Jurkat, Clone E6-1 (cell line): Measurements from ENCODE around the gene COL19A1. TPM values are rescaled to one million over a fixed set of nuclear protein-coding genes. Genes with fewer than 3 reads are reported as not detected.
A peak's percentile ranks its signal among the peaks of the same experiment; 100 is the strongest.
"Not testable (repeated sequence)": the region's sequence is repeated elsewhere in the genome, so short reads cannot be mapped to it uniquely, and the experiment has no call there.

Experiments used
- DNase-seq: peaks from one replicate; pipeline ENCODE4 v3.0.0-alpha.2; 2011; ENCODE audit warnings: low read depth, low spot score
- H3K4me3 ChIP-seq: 2 replicates; pipeline ENCODE4 v1.5.1; 2011; ENCODE audit warnings: mild to moderate bottlenecking, low read length, control low read depth, moderate library complexity
- polyA plus RNA-seq: library from polyadenylated mRNA; unstranded; fragments of >200 nt; gene quantifications from one replicate; pipeline ENCODE4 v1.2.1, GENCODE V29; 2012; ENCODE audit warnings: missing spikeins; ENCODE audit not compliant: insufficient read length, insufficient read depth

COL19A1 gene
- polyA plus RNA-seq, result not detected

GRCh38 chr6:69866351-69866769, at the start of gene COL19A1:
Gene COL19A1 (plus strand): TSS chr6:69866556. CDS start chr6:69879568, 13,012 bp downstream.
- no peak for DNase-seq
- no peak within 1 kb of the TSS for H3K4me3 ChIP-seq

- no peak overlapping the region for H3K4me3 ChIP-seq
- DNase-seq, result peak; percentile 18
These were observed 49.8 kb upstream of the COL19A1 start for GRCh38 chr6:69816569-69816968.

- no peak for DNase-seq
- H3K4me3 ChIP-seq, result no peak overlapping the region
These were observed 49.0 kb upstream of the COL19A1 start for GRCh38 chr6:69817358-69817757.

GRCh38 chr6:69818223-69818930, 48.0 kb upstream of the COL19A1 start:
- no peak for DNase-seq
- no peak overlapping the region for H3K4me3 ChIP-seq

- H3K4me3 ChIP-seq, result no peak overlapping the region
These were observed 47.2 kb upstream of the COL19A1 start for GRCh38 chr6:69819138-69819537.

GRCh38 chr6:69820018-69820417, 46.3 kb upstream of the COL19A1 start:
- H3K4me3 ChIP-seq, result no peak overlapping the region
- DNase-seq, result no peak

More at GRCh38 chr6:69819138-69819537, 47.2 kb upstream of the COL19A1 start:
- no peak for DNase-seq

GRCh38 chr6:69820438-69820837, 45.9 kb upstream of the COL19A1 start:
- H3K4me3 ChIP-seq, result no peak overlapping the region
- DNase-seq, result no peak

GRCh38 chr6:69824355-69824754, 42.0 kb upstream of the COL19A1 start:
- H3K4me3 ChIP-seq, DNase-seq: not testable (repeated sequence)

- H3K4me3 ChIP-seq, result no peak overlapping the region
- DNase-seq, result no peak
These were observed 40.5 kb upstream of the COL19A1 start for GRCh38 chr6:69825904-69826303.

GRCh38 chr6:69827276-69827893, 39.0 kb upstream of the COL19A1 start:
- no peak for DNase-seq
- no peak overlapping the region for H3K4me3 ChIP-seq

- DNase-seq, result no peak
- no peak overlapping the region for H3K4me3 ChIP-seq
These were observed 33.8 kb upstream of the COL19A1 start for GRCh38 chr6:69832558-69832957.

- H3K4me3 ChIP-seq, result no peak overlapping the region
- peak; percentile 41 for DNase-seq
These were observed 30.8 kb upstream of the COL19A1 start for GRCh38 chr6:69835414-69836179.

GRCh38 chr6:69841862-69842261, 24.5 kb upstream of the COL19A1 start:
- DNase-seq, result no peak
- no peak overlapping the region for H3K4me3 ChIP-seq

- DNase-seq, result no peak
- H3K4me3 ChIP-seq, result no peak overlapping the region
These were observed 23.2 kb upstream of the COL19A1 start for GRCh38 chr6:69843189-69843588.

GRCh38 chr6:69846312-69846711, 20.0 kb upstream of the COL19A1 start:
- no peak overlapping the region for H3K4me3 ChIP-seq

GRCh38 chr6:69846770-69847491, 19.4 kb upstream of the COL19A1 start:
- H3K4me3 ChIP-seq, result no peak overlapping the region
- no peak for DNase-seq

More at GRCh38 chr6:69846312-69846711, 20.0 kb upstream of the COL19A1 start:
- no peak for DNase-seq

GRCh38 chr6:69847492-69847788, 18.9 kb upstream of the COL19A1 start:
- H3K4me3 ChIP-seq, result no peak overlapping the region
- DNase-seq, result no peak

- no peak overlapping the region for H3K4me3 ChIP-seq
- DNase-seq, result no peak
These were observed 17.8 kb upstream of the COL19A1 start for GRCh38 chr6:69848552-69848951.

- DNase-seq, result no peak
- no peak overlapping the region for H3K4me3 ChIP-seq
These were observed 13.7 kb upstream of the COL19A1 start for GRCh38 chr6:69852706-69853105.
